GDM1 (cell line): ENCODE results near the gene APRT.

Source experiments
- DNase-seq: peaks from one replicate; lab custom pipeline; 2025; lab: John Stamatoyannopoulos, UW

APRT gene

GRCh38 chr16:88822281-88823040, 10.7 kb upstream of the APRT start:
- DNase-seq = no peak

DNA sequence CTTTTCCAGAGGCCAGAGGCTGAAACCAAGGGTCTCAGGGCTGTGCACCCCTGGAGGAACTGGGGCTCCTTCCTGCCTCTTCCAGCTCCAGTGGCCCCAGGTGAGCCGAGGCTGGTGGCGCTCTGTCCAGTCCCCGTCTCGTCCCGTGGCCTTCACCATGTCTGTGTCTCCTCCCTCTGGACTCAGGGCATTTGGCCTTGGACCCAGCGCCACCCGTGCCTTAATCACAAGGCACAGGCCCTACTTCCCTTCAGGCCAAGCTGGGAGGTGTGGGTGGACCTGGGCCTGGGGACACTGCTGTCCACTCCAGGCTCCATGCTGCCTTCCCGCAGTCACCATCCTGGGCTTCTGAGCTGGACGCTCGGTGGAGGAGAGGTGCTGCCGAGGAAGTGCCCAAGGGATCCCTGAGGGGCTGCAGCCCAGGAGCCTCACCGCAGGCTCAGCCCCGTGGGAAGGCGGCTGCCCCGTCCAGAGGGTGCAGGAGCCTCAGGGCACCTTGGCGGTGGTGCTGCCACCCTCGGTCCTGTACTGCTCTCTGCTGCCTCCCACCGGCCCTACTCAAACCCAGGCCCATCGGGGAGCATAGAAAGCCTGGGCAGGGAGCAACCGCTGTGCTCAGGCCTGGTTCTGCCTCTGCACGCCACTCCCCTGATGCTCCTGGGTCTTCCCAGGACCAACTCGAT, 9.6 kb upstream of the APRT start:
- DNase-seq = no peak

GRCh38 chr16:88820385-88821025, 8.8 kb upstream of the APRT start:
- no peak for DNase-seq

DNA sequence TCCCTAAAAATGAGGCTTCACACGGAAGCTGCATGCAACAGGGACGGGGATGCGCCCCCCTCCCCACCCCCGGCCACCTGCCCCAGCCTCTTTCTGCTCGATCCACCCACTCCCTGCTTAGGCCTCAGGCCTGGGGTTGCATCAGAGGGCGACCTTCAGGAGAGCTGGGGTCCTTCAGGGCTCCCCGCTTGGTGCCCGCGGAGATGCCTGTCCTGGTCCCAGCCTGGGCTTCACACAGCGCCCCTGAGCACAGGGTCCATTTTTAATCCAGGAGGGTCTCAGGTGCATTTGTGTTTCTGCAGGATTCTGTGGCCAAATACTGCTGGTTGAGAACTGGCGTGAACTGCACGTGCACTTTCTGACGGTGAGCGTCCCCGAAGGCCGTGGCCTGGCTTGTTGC, 7.4 kb upstream of the APRT start:
- no peak for DNase-seq

- no peak for DNase-seq
Measured at GRCh38 chr16:88818575-88818874, 6.8 kb upstream of the APRT start.

GRCh38 chr16:88817785-88818574, 6.3 kb upstream of the APRT start:
- DNase-seq = no peak

DNA sequence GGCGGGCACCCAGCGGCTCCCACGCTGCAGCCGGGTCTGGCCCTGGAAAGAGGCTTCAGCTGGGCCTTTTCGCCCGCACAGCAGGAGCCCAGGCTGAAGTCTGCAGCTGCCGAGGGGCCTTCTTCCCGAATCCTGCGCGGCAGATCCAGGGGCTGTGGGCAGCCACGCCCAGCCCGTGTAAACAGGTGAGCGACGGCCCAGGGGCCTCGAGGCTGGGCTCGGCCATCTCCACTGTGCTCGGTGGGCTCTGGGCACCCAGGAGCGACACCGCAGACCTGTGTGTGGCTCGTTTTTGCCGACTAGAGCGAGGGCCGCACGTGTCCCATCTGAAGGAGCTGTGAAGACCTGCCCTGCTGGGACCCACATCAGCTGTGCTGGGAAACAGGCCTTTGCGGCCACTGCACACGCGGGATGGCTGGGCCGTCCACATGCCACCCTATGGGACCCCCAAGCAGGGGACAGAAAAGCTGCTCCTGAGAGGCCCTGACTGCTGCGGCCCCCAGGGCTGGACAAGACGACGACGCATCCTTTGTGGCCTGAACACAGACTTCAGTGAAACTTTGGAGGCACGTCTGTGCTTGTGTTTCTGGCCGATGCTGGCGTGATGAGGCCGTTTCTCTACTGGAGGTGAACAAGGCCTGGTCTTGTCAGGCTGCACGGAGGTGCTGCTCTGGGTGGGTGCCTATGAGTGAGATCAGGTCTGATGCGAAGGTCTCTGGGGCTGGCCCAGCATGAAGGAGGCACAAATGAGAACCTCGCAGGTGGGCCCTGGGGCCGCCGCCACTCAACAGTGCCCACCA, 5.2 kb upstream of the APRT start:
- DNase-seq = no peak

- DNase-seq = peak; percentile 45
Measured at GRCh38 chr16:88815901-88816589, 4.3 kb upstream of the APRT start.

GRCh38 chr16:88815227-88815626, 3.5 kb upstream of the APRT start:
- DNase-seq = no peak

- no peak for DNase-seq
Measured at GRCh38 chr16:88814144-88814502, 2.4 kb upstream of the APRT start.

DNA sequence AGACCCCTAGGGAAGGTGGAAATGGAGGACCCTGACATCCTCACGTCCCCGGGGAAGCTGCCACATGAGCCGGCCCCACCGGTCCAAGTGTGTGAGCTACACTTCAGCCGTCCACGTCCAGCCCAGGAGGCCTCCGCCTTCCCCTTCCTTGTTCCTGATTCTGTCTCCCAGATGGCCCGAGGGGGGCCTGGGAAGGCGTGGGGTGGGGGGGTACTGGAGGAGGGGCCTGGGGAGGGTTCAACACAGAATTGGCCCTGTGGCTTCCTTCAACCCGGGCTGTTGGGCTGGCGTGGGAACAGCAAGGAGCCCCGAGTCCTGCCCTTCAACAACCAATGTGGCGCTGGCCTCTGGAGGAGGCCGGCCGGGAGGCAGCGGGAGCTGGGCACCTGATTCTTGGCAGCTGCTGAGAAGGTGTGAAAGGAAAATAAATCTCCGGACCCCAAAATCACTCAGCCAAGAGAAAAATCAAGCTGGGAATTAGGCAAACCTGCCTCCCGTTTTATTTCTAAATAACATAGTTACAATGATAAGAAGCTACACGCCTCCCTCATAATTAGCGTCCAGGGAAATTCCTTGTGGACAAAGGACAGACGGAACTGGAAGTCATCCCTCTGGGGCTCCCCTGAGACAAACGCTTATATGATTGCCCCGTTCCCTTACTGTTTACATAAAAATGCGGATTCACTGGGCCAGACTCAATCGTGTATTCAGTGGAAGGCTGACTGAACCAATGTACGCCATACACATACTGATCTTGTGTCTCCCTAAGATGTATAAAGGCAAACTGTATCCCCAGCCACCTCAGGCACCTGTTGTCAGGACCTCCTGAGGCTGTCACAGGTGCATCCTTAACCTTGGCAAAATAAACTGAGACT, 1.8 kb upstream of the APRT start:
- no peak for DNase-seq

DNA sequence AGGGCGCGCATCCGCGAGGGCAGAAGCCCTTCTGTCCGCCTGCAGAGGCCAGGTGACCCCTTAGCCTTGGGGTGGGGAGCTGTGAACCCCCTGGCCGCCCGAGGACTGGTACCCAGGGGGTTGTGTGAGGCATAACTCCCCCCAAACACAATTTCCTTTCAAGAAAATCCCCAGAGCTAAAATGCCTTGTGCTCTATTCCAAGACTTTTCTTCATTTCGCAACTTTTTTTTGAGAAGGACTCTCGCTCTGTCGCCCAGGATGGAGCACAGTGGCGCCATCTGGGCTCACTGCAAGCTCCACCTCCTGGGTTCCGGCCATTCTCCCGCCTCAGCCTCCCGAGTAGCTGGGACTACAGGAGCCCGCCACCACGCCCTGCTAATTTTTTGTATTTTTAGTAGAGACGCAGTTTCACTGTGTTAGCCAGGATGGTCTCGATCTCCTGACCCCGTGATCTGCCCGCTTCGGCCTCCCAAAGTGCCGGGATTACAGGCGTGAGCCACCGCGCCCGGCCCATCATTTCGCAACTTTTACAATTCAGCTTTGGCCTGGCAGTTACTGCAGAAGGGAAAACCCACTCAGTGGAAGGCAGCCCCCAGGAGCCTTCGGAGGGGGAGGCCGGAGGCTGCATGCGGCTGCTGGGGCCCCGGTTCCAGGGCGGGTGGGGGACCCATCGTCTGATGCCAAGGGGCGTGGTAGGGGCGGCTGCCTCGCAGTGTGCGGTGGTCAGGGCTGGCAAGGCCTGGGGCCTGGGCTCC, 963 bp upstream of the APRT start:
- no peak for DNase-seq

- DNase-seq = peak; percentile 75
Measured at GRCh38 chr16:88810912-88811768, 588 bp downstream of the APRT start.

DNA sequence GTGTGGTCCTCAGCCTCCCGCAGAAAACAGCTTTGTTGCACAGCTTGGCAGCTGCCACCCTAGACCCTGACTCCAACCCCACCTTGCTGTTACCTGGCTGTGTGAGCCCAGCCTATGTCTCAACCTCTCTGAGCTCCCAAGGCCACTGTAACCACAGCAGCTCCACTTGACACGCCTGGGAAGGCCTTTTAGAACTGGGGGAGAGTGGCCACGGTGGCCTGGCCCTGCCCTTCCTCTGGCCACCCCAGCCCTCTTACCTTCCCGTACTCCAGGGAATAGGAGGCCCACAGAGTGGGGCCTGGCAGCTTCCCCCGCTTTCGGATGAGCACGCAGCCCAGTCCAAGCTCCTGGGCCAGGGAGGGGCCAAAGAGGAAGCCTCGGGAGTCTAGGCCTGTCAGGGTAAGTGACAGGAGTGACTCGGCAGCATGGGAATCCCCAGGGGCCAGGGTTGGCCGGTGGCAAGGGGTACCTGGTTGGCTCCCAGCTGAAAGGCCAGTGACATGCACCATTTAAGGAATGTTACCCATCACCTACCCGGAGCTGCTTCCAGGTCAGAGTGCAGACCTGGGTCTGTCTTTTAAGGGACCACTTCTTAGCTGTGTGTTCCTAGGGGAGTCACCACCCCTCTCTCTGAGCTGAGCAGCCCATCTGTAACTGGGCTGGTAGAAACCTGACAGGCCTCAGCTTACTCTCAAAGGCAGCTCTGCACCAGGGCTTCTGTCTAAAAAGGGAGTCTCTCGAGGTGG, 1.4 kb downstream of the APRT start:
- DNase-seq = no peak

DNA sequence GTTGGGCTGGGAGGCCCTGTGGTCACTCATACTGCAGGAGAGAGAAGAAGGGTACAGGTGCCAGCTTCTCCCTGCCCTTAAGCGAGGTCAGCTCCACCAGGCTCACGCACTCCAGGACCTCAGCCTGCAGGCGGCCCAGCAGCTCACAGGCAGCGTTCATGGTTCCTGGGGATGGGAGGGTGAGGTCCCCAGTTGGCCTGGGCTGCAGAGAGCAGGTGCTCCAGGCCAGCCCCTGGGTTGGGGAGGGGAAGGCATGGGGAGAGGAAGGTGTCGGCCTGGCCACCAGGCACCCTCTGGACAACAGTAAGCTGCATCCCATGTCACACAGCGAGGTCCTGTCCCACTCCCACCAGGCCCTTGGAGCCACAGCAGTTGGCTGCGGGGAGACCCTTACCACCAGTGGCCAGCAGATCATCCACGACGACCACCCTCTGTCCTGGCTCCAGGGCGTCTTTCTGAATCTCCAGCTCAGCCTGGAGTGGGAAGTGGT, 2.0 kb downstream of the APRT start:
- no peak for DNase-seq

DNA sequence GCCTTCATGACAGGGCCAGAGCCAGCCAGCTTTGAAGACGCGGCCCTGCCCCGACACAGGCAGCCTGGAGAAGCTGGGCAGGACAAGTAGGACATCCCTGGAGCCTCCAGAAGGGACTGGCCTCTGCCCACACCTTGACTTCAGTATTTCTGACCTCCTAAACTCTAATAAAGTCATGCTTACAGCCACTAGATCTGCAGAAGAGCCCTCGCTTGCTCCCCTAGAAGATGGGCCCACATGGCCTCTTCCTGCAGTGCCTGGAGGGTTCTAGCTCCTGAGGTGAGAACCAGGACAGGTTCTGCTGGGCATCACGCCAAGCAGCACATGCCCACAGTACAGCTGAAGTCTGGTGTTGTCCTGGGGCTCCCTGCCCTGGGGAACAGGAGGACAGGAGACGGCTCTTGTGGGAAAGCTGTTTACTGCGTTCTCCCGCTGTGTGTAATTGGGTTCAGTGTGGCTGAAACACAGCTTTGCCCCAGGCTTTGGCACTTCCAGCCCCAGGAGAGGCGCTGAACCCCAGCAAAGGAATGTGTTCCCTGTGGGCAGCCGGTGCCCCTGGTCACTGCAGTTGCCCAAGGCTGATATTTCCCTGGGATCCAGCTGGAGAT, 2.6 kb downstream of the APRT start:
- DNase-seq = no peak
